Breast epithelium (tissue), 4 donors: ENCODE data around the gene BFSP1. TPM values are rescaled to one million over a fixed set of nuclear protein-coding genes. Genes with fewer than 3 reads are reported as not detected.
A peak's percentile ranks its signal among the peaks of the same experiment; 100 is the strongest.

Source experiments
- DNase-seq, 2 donors: peaks; one replicate each; pipeline ENCODE4 v3.0.0-alpha.2; 2019; ENCODE audit warnings: low spot score in 2 of 2
- H3K27ac ChIP-seq, 2 donors: fragments of 200-600 bp; sonication (generic) in 1 of 2; one replicate each; pipeline ENCODE4 v1.5.1; 2016 to 2019; ENCODE audit warnings: mild to moderate bottlenecking in 1 of 2
- H3K27me3 ChIP-seq, 2 donors: fragments of 200-600 bp; sonication (generic) in 1 of 2; one replicate each; pipeline versions ENCODE4 v1.5.1 to v1.6.0; 2017 to 2019; ENCODE audit warnings: control low read depth in 1 of 2, mild to moderate bottlenecking in 1 of 2
- H3K36me3 ChIP-seq: fragments of 200-600 bp; one replicate; pipeline ENCODE4 v1.5.1; 2019
- H3K4me1 ChIP-seq, 2 donors: fragments of 200-600 bp; sonication (generic); one replicate each; pipeline ENCODE4 v1.5.1; 2016 to 2019; ENCODE audit warnings: control low read depth in 1 of 2
- H3K4me3 ChIP-seq, 3 donors: fragments of 200-600 bp; sonication (generic); 1 replicate in 2 of 3; 2 replicates in 1 of 3; pipeline ENCODE4 v1.5.1; 2016 to 2019; ENCODE audit warnings: mild to moderate bottlenecking in 3 of 3, moderate library complexity in 2 of 3
- H3K9me3 ChIP-seq, 2 donors: fragments of 200-600 bp; sonication (generic) in 1 of 2; one replicate each; pipeline ENCODE4 v1.5.1; 2016 to 2019; ENCODE audit warnings: control low read depth in 1 of 2
- POLR2A ChIP-seq: fragments of 450-650 bp; IDR thresholded peaks from one replicate; pipeline ENCODE4 v1.6.1; 2016; ENCODE audit warnings: antibody characterized with exemption, mild to moderate bottlenecking, moderate library complexity
- POLR2AphosphoS5 ChIP-seq, 3 donors: sonication (generic); formaldehyde crosslinking; IDR thresholded peaks; one replicate each; pipeline ENCODE4 v1.6.1; 2017; ENCODE audit warnings: antibody characterized with exemption in 3 of 3
- intact Hi-C: fragments of 100-400 bp; cut with DNase I; formaldehyde crosslinking; loops from one replicate; pipeline ENCODE4 v1.15.1; 2023; ENCODE audit warnings: low total_unique reads
- total RNA-seq, 3 donors: library from RNA; depleted of rRNA; stranded (reverse); fragments of >200 nt; gene quantifications; one replicate each; pipeline ENCODE4 v1.1.0, GENCODE V29; 2016
- TF ChIP-seq, protein P1 (sequence below), 3 donors: fragments of 450-650 bp; IDR thresholded peaks; one replicate each; pipeline ENCODE4 v1.5.1; 2016 to 2017; ENCODE audit warnings: antibody characterized with exemption in 3 of 3, mild to moderate bottlenecking in 3 of 3, moderate library complexity in 3 of 3

The BFSP1 gene
- total RNA-seq = 1 to 10 TPM in 2 of 3 donors, under 1 TPM in 1; 0.80 to 2.8 (median 1.6) TPM

DNA sequence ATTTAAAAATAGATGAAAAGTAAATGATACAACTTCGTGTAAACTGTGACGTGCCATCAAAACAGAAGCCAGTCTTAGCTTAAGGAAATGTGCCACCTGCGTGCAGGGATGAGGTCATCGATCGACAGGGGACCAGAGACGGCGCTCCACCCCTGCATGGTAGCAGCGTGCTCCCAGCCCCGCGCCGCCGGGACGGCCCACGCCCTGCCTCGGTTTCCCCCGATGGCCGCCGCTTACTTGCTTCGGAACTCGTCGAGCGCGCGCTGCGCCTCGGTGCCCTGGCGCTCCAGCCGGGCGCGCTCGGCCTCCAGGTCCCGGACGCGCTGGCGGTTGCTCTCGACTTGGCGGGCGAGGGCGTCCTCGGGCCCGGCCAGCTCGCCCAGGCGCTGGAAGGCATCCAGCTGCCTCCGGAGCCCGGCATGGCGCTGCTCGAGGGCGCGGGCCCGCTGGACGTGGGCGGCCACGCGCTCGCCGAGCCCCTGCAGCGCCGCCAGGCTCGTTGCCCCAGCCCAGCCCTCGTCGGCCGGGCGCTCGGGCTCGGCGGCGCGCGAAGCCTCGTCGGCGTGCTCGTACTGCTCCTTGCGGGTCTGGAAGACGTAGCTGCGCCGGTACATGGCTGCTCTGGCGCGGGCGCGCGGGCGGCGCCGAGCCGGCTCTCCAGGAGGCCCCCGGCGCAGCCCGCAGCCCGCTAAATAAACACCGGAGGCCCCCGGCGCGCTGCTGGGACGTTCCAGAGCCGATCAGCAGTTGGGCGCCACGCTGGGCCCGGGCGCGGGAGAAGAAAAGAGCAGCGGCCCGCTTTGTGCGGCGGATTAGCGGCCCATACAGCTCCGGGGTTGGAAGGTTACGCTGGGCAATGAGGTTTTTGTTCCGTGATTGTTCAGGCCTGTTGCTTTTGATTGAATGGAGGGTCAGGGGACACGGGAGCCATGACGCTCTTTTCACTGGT lies at the start of gene BFSP1:
Gene BFSP1, minus strand, starts transcription at position 664 of the 949 bp plus-strand sequence. Its CDS starts 50 bp downstream, at position 614.
- TF ChIP-seq POLR2A = no peak
- TF ChIP-seq, protein P1, sequence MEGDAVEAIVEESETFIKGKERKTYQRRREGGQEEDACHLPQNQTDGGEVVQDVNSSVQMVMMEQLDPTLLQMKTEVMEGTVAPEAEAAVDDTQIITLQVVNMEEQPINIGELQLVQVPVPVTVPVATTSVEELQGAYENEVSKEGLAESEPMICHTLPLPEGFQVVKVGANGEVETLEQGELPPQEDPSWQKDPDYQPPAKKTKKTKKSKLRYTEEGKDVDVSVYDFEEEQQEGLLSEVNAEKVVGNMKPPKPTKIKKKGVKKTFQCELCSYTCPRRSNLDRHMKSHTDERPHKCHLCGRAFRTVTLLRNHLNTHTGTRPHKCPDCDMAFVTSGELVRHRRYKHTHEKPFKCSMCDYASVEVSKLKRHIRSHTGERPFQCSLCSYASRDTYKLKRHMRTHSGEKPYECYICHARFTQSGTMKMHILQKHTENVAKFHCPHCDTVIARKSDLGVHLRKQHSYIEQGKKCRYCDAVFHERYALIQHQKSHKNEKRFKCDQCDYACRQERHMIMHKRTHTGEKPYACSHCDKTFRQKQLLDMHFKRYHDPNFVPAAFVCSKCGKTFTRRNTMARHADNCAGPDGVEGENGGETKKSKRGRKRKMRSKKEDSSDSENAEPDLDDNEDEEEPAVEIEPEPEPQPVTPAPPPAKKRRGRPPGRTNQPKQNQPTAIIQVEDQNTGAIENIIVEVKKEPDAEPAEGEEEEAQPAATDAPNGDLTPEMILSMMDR (IDR thresholded peaks at IDR 0.05) = peak in 1 of 3 donors; percentile 8
- Histone ChIP-seq H3K27me3 (no peaks in the 10 kb centered on the region), H3K4me1 (no peaks in the 10 kb centered on the region), H3K36me3 (no peaks in the 10 kb centered on the region), H3K9me3 (no peaks in the 10 kb centered on the region), H3K4me3 (peak within 1 kb of the TSS; percentile 53 to 79 (median 61)), H3K27ac (peak within 1 kb of the TSS; percentile 80 to 85)
- intact Hi-C loops = loop anchor here (5.0 kb wide), 1 partner anchor 976 kb away; the partner anchor contains the start of gene SEC23B
- DNase-seq = peak; percentile 56 to 58

DNA sequence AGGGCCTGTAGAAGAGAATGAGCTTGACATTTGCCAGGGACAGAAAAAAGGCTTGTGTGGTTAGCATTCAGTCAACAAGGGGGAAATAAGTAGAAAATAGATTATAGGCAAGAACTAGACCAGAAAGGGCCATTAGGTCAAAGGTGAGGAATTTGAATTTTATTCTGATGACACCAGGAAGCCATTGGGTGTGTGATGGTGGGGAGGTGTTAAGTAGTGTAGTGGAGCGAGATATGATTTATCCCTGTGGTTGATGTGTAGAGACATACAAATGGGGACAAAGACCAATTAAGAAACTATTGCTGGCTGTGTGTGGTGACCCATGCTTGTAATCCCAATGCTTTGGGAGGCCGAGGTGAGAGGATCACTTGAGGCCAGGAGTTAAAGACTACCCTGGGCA lies 49.7 kb upstream of the BFSP1 start:
- Histone ChIP-seq H3K9me3 (no peaks in the 10 kb centered on the region), H3K27ac (peak overlapping the region in 1 of 2 donors; percentile 10), H3K4me3 (no peak overlapping the region), H3K36me3 (no peaks in the 10 kb centered on the region), H3K4me1 (peaks cover 0 to 12% of the 10 kb centered on the region in 2 donors), H3K27me3 (no peaks in the 10 kb centered on the region)
- intact Hi-C loops = no loop called here
- TF ChIP-seq POLR2AphosphoS5 (IDR thresholded peaks at IDR 0.05) (no peak), POLR2A (no peak)
- no peak for DNase-seq

DNA sequence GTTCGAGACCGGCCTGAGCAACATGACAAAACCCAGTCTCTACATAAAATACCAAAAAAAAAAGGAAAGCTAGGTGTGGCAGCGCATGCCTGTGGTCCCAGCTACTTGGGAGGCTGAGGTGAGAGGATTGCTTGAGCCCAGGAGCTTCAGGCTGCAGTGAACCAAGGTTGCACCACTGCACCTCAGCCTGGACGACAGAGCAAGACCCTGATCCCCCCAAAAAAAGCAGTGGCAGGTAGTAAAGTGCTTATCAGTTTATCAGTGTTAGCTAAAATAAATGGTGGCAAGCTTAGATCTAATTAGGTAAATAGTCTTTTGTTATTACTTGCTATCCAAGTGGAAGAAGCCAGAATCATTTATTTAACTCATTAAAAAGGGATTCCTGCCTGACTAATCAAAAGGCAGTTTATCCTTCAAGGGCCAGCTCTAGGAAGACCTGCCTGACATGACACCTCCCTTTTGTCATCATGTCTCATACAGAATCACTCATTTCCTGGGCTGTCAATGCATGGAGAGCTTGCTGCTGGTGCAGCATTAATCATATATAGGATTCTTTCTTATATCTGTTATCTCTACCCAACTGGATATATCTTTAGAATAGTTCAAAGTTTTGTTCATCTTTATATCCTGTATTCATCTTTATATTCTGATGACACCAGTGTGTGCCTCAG lies 48.3 kb upstream of the BFSP1 start:
- Histone ChIP-seq H3K4me1 (peaks cover 0 to 16% of the 10 kb centered on the region in 2 donors), H3K36me3 (no peaks in the 10 kb centered on the region), H3K27ac (no peak overlapping the region), H3K9me3 (no peaks in the 10 kb centered on the region), H3K27me3 (no peaks in the 10 kb centered on the region), H3K4me3 (no peak overlapping the region)
- DNase-seq = no peak
- TF ChIP-seq POLR2AphosphoS5 (IDR thresholded peaks at IDR 0.05) (no peak), POLR2A (no peak)
- TF ChIP-seq, protein P1 (IDR thresholded peaks at IDR 0.05) = no peak
- intact Hi-C loops = no loop called here

GRCh38 chr20:17576215-17576614 lies 45.0 kb upstream of the BFSP1 start:
- TF ChIP-seq, protein P1 (IDR thresholded peaks at IDR 0.05) = no peak
- TF ChIP-seq POLR2AphosphoS5 (IDR thresholded peaks at IDR 0.05) = no peak
- TF ChIP-seq POLR2A = no peak
- Histone ChIP-seq H3K4me1 (peaks cover 0 to 28% of the 10 kb centered on the region in 2 donors), H3K27me3 (no peaks in the 10 kb centered on the region), H3K27ac (no peak overlapping the region), H3K36me3 (no peaks in the 10 kb centered on the region), H3K4me3 (no peak overlapping the region), H3K9me3 (no peaks in the 10 kb centered on the region)
- DNase-seq = no peak
- intact Hi-C loops = no loop called here

DNA sequence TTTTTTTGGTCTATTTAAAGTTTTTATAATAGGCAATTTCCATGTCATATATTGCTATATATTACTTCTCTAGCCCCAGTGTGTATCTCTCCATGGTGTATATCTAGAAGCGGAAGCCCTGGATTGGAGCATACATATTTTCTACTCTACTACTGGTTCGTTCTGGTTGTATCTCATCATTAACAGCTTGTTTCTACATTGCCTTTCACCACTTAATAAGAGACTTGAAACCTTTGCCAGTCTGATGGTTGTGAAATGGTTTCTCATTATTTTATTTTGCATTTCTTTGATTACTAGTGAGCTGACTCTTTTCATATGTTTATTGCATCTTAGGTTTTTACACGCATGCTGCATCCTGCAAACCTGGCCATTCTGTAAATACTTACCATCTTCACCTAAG lies 42.3 kb upstream of the BFSP1 start:
- intact Hi-C loops = no loop called here
- no peaks in the 10 kb centered on the region for H3K9me3 ChIP-seq
- no peak for TF ChIP-seq POLR2AphosphoS5 (IDR thresholded peaks at IDR 0.05)
- TF ChIP-seq, protein P1 (IDR thresholded peaks at IDR 0.05) = no peak
- no peak for TF ChIP-seq POLR2A
- H3K36me3 ChIP-seq = no peaks in the 10 kb centered on the region
- peak overlapping the region in 1 of 2 donors; percentile 100 for H3K27ac ChIP-seq
- no peaks in the 10 kb centered on the region for H3K27me3 ChIP-seq
- H3K4me3 ChIP-seq = no peak overlapping the region
- H3K4me1 ChIP-seq = peaks cover 0 to 20% of the 10 kb centered on the region in 2 donors
- no peak for DNase-seq
